Measurements from ENCODE around the gene CREG1.
"Not testable (repeated sequence)": the region's sequence is repeated elsewhere in the genome, so short reads cannot be mapped to it uniquely, and the experiment has no call there.

The CREG1 gene

DNA sequence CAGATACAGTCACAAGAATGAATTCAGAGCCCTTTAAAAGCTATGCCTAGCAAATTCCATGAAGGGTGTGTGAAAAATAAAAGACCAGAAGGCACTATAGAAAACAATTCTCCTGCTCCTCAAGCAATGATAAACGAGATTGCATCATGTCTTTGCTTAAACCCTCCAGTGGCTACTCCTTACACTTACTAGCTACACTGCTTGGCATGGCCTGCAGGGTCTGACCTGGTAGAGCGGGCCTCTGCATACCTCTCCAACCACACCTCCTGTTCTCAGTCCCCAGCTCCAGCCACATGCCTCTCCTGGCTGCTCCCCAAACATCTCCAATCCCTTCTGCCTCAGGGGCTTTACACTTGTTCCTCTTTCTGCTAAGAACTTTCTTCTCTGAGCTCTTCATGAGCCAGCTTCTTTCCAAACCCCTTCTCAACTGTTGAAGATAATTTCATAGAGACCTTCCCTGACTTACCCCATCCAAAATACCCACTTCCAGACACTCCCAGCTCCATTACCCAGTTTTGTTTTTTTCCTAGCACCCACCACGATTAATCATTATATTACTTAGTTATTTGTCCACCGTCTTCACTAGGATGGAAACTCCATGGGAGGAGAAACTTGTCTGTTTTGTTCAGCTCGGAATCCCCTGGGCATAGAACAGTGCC, 11.2 kb upstream of the CREG1 start:
- no peak for DNase-seq (ENCODE audit: low read depth)

GRCh38 chr1:167563579-167564246, 10.2 kb upstream of the CREG1 start:
- DNase-seq (ENCODE audit: low read depth) = no peak

DNA sequence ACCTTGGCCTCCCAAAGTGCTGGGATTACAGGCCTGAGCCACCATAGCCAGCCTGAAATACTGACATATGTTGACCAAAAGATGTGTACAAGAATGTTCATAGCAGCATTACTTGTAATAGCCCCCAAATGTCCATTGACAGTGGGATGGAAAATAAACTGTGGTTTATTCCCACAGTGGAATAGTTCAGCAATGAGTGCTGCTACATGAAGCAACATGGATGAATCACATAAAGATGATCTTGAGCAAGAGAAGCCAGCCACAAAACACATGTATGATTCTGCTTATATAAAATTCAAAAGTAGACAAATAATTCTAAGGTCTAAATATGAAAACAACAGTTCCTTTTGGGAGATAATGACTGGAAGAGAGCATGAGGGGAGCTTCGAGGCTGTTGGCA, 9.1 kb upstream of the CREG1 start:
- DNase-seq (ENCODE audit: low read depth) = peak; percentile 41

DNA sequence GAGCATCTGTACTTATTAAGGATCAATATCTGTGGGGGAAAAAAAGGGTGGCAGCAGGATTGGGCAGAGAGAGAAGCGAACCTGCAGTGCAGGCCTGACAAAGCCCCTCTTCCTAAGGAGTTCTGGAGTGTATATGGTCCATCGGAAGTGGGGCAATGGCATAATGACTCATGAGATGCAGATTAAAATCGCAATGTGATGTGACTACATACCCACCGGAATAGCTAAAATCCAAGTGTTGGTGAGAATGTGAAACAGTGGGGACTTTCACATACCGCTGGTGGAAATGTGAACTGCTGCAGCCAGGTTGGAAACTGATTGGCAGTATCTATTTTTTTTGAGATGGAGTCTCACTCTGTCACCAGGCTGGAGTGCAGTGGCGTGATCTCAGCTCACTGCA, 8.2 kb upstream of the CREG1 start:
- no peak for DNase-seq (ENCODE audit: low read depth)

DNA sequence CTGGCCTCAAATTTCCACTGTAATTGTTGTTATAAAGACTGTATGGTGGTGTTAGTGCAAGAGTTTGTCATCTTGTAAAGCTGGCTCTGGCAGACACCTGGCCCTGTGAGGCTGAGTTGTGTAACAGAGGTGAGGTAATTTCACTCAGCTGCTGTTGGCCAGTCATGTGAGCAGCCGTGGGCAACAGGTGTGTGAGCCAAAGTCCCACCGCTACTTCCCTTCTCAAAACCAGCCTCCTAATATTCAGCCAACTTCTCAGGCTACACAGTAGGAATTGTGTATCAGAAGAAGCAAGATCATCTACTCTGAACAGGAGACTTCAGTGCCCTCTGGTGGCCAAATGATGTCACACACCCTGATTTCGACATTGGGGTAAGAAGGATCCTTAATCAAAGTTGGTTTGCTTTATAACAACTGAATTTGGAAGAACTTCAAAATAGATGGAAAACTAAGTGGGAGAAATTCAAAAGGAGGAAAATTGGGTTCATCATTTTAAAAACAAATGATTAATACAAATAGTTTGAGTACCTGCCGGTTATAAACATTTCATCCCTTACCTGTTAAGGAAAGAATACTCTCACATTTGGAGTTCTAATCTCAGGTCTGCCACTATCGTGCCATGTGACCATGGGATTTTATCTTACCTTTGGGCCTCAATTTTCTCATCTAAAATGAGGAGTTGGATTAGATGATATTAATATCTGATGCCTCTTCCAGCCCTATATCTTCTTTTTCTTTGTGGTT, 2.6 kb upstream of the CREG1 start:
- peak; percentile 60 for DNase-seq (ENCODE audit: low read depth)

DNA sequence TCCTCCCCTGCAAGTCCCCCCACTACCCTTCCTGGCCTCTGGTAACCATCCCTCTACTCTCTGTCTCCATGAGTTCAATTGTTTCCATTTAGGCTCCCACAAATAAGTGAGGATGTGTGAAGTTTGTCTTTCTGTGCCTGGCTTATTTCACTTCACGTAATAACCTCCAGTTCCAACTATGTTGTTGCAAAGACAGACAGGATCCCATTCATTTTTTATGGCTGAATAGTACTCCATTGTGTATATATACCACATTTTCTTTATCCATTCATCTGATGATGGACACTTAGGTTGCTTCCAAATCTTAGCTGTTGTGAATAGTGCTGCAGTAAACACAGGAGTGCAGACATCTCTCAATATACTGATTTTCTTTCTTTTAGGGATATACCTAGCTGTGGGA, 1.5 kb upstream of the CREG1 start:
- DNase-seq (ENCODE audit: low read depth) = not testable (repeated sequence)

GRCh38 chr1:167554028-167554779, 642 bp upstream of the CREG1 start:
- DNase-seq (ENCODE audit: low read depth) = no peak

DNA sequence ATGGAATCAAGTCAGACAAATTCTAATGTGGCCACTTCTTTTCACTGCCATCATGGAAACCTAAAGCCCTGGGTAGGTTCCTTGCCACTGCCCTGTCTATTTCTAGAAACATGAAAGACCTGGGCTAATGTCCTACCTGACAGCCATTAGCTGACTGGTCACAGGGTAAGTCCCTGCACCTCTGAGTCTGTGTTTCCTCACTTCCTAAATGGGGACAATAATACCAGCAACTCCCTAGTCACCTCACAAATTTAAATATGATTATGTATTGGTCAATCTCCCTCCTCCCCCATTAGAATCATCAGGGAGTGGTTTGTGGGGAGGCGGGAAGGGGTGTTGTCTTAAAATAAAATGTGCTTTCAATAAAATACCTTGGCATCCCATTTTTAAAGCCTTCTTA, 2.2 kb downstream of the CREG1 start:
- DNase-seq (ENCODE audit: low read depth) = no peak

GRCh38 chr1:167548059-167548932, 5.3 kb downstream of the CREG1 start:
- peak; percentile 81 for DNase-seq (ENCODE audit: low read depth)

- no peak for DNase-seq (ENCODE audit: low read depth)
Measured at GRCh38 chr1:167546935-167547334, 6.6 kb downstream of the CREG1 start.

DNA sequence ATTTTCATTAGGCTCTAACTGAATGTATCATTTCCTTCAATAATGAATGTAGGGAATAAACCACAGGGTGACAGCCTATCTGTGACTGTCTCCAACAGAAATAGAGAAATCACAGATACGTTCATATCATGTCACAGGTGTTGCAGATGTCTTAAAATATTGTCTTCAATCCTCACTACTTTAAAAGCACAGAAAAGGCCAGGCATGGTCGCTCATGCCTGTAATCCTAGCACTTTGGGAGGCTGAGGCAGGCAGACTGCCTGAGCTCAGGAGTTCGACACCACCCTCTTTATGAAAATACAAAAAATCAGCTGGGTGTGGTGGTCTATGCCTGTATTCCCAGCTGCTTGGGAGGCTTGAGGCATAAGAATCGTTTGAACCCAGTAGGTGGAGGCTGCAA, 8.2 kb downstream of the CREG1 start:
- no peak for DNase-seq (ENCODE audit: low read depth)

GRCh38 chr1:167544447-167545093, 9.0 kb downstream of the CREG1 start:
- DNase-seq (ENCODE audit: low read depth) = no peak

DNA sequence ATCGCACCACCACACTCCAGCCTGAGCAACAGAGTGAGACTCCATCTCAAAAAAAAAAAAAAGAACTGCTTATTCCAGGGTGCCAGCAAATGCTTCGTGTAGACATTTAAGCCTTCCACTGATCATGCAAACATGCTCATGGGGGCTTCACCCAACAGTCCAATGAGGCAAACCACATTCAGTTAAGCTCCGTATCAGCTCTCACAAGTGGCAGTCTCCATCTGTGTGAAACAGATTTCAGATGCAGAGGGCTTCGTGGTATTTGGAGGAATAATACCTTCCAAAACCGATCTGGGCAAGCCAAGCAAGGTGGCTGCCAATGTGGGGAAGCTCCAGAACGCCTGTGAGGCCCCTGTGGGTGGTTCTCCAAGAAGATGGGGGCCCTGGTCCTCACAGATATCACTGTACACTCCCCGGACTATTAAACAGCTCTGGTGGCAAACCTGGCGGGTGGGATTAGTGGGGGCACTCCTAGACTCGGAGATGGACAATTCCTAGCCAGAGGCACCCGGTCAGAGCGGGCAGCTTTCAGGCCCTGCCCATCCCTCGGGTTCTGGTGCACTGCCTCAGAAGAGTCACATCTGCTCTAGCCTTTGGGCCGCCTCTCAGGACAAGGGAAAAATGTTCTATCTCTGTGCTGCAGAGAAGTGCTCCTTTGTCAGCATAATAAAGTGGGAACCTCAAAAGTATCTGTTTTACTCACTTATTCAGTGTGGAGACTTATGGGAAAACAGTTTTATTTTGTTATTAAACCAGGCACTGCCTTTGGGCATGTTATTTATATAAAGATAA, 10.2 kb downstream of the CREG1 start:
- DNase-seq (ENCODE audit: low read depth) = no peak

DNA sequence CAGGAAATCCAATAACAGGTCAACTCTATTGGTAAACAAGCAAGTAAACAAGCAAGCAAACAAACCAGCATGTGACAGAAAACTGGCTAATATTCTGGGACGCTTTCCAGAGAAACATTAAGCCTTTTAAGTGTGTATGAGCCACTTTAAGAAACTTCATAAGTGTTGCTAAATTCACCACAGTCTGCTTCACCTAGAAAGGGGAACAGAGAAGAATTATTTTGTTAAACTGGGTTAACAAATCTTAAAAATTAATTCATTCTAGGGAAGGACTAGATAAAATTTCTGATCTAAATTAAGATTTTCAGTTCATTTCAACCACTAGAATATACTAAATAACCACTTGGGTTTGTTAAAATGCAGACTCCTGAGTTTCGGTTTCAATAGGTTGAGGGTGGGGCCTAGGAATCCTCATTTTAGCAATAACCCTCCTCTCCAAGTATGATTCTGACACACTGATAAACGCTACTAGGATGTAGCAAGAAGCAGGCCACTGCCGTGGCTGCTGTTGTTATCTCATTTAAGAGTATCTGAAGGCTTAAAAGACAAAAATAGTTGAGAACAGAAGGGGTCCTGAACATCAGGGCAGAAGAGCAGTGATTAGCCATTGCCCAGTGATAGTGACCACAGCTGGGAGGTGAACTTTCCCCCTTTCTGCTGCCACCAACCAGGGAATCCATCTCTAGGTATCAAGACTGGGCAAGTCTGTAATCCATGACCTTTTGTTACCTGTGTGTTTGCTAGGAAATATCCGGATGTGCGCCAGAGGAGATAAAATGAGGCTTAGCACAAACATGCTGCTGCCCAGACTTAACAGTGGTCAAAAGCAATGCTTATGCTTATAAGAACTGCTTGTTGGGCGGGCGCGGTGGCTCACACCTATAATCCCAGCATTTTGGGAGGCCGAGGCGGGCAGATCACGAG, 11.2 kb downstream of the CREG1 start:
- no peak for DNase-seq (ENCODE audit: low read depth)

DNA sequence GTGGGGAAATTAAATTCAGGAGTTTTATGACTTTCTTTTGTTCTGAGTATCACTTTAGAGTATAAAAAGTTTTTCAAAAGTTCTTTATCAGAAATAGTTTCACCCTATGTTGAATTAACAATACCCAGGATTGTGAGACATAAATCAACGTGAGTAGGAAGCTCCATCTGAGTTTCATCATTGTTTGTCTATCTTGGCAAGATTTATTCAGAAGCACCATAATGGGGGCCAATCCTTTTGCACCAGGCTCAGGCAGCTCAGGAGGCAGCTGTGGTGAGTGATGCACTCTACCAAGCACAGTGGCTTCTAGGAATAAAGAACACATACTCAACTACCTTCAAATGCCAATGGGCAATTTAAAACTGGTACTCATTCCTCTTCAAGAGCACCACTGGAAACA, 12.0 kb downstream of the CREG1 start:
- DNase-seq (ENCODE audit: low read depth) = peak; percentile 69

GRCh38 chr1:167541003-167541402, 12.6 kb downstream of the CREG1 start:
- no peak for DNase-seq (ENCODE audit: low read depth)

DNA sequence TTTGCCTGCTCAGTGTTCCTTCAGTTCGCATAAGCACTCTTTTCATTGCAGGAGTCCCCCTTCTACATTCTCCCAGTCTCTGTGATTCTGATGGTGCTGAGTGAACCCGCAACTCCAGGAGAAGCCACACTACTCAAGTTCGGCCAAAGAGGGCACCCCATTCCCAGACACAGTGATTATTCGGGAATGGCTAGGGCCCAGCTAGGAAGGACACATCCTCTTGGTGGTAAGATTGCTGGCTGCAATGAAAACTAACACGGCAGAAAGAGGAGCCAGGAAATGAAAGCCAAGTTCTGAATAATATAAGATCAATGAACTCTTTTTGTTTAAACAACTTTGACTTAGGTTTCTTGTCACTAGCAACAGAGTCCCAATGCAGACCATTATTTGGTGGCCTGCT, 14.9 kb downstream of the CREG1 start:
- no peak for DNase-seq (ENCODE audit: low read depth)

DNA sequence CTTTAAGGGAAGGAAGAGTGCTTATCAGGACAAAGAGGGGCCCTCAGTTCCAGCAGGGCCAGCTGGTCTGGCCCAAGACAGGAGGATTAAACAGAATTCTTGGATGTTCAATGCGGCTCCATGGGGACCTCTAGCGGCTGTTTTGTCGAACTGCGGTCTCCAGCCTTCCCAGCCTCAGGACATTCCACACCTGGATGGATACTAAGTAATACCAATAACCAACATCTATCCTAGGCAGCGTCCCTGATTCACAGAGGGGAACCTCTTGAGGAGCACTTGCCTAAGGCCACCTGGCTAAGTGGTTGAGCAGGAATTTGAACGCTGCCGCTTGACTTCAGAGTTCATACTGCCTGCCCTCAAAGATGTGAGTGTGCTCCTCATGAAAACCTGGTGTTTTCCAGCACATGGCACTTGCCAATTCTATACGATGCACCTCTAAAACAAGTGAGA, 19.7 kb downstream of the CREG1 start:
- DNase-seq (ENCODE audit: low read depth) = peak; percentile 8

All from fibroblast of gingiva (primary cell).